H9 (cell line): ENCODE measurements around the gene GPRASP2. TPM values are rescaled to one million over a fixed set of nuclear protein-coding genes. Genes with fewer than 3 reads are reported as not detected.
"Not testable (repeated sequence)": the region's sequence is repeated elsewhere in the genome, so short reads cannot be mapped to it uniquely, and the experiment has no call there.

Source experiments
- DNase-seq: peaks from one replicate; pipeline ENCODE4 v3.0.0-alpha.2; 2017
- H2AFZ ChIP-seq: one replicate; pipeline ENCODE4 v1.6.1; 2013; ENCODE audit warnings: mild to moderate bottlenecking, low read length, control low read depth, moderate library complexity
- H2AK5ac ChIP-seq: 2 replicates; pipeline ENCODE4 v1.6.1; 2013; ENCODE audit warnings: low read length, control low read depth, mixed read lengths; ENCODE audit not compliant: insufficient read length
- H2BK120ac ChIP-seq: one replicate; pipeline ENCODE4 v1.6.1; 2013; ENCODE audit warnings: low read depth, mild to moderate bottlenecking, low read length, control low read depth, inconsistent platforms; ENCODE audit not compliant: poor library complexity, severe bottlenecking
- H2BK12ac ChIP-seq: 2 replicates; pipeline ENCODE4 v1.6.1; 2013; ENCODE audit warnings: low read length, control low read depth, mixed read lengths, low read depth; ENCODE audit not compliant: insufficient read length
- H2BK15ac ChIP-seq: 2 replicates; pipeline ENCODE4 v1.6.1; 2013; ENCODE audit warnings: low read depth, low read length, control low read depth
- H2BK20ac ChIP-seq: one replicate; pipeline ENCODE4 v1.6.1; 2013; ENCODE audit warnings: low read depth, mild to moderate bottlenecking, low read length, control low read depth, inconsistent platforms; ENCODE audit not compliant: poor library complexity, severe bottlenecking
- H2BK5ac ChIP-seq: 2 replicates; pipeline ENCODE4 v1.6.1; 2013; ENCODE audit warnings: low read length, control low read depth, mixed read lengths; ENCODE audit not compliant: insufficient read length
- H3K14ac ChIP-seq: 2 replicates; pipeline ENCODE4 v1.6.1; 2013; ENCODE audit warnings: low read length, control low read depth; ENCODE audit not compliant: insufficient read depth
- H3K18ac ChIP-seq: 2 replicates; pipeline ENCODE4 v1.6.1; 2013; ENCODE audit warnings: low read depth, mild to moderate bottlenecking, mixed read lengths, low read length, control low read depth; ENCODE audit not compliant: insufficient read length
- H3K23ac ChIP-seq: 2 replicates; pipeline ENCODE4 v1.6.1; 2013; ENCODE audit warnings: low read length, control low read depth, mixed read lengths, low read depth; ENCODE audit not compliant: insufficient read length
- H3K23me2 ChIP-seq: 2 replicates; pipeline ENCODE4 v1.6.1; 2013; ENCODE audit warnings: low read depth, mild to moderate bottlenecking, mixed read lengths, low read length, control low read depth; ENCODE audit not compliant: insufficient read length, poor library complexity, severe bottlenecking
- H3K27ac ChIP-seq: 2 replicates; pipeline ENCODE4 v1.5.1; 2013; ENCODE audit warnings: low read length, control low read depth, mixed read lengths, low read depth; ENCODE audit not compliant: insufficient read length
- H3K27me3 ChIP-seq: 2 replicates; pipeline ENCODE4 v1.6.1; 2013; ENCODE audit warnings: low read length, control low read depth, inconsistent platforms; ENCODE audit not compliant: insufficient read depth
- H3K4ac ChIP-seq: 2 replicates; pipeline ENCODE4 v1.6.1; 2013; ENCODE audit warnings: low read depth, mild to moderate bottlenecking, control low read depth, inconsistent platforms, low read length, moderate library complexity
- H3K4me1 ChIP-seq: 2 replicates; pipeline ENCODE4 v1.6.1; 2013; ENCODE audit warnings: low read length, control low read depth, inconsistent platforms; ENCODE audit not compliant: insufficient read depth
- H3K4me2 ChIP-seq: 2 replicates; pipeline ENCODE4 v1.6.1; 2013; ENCODE audit warnings: low read length, control low read depth, mixed read lengths; ENCODE audit not compliant: insufficient read length, insufficient read depth
- H3K56ac ChIP-seq: 2 replicates; pipeline ENCODE4 v1.6.1; 2013; ENCODE audit warnings: low read depth, mild to moderate bottlenecking, mixed read lengths, low read length, control low read depth; ENCODE audit not compliant: insufficient read length
- H3K79me1 ChIP-seq: 2 replicates; pipeline ENCODE4 v1.6.1; 2013; ENCODE audit warnings: low read depth, mild to moderate bottlenecking, moderate library complexity, low read length, control low read depth, inconsistent platforms; ENCODE audit not compliant: insufficient read depth, poor library complexity, severe bottlenecking
- H3K79me2 ChIP-seq: 2 replicates; pipeline ENCODE4 v1.6.1; 2013; ENCODE audit warnings: low read length, control low read depth, inconsistent platforms; ENCODE audit not compliant: insufficient read depth
- H3K9ac ChIP-seq: 2 replicates; pipeline ENCODE4 v1.6.1; 2013; ENCODE audit warnings: low read length, control low read depth, mixed read lengths; ENCODE audit not compliant: insufficient read length; ENCODE audit errors: extremely low read depth
- H3K9me3 ChIP-seq: one replicate; pipeline ENCODE4 v1.6.1; 2013; ENCODE audit warnings: low read depth, low read length, inconsistent platforms; ENCODE audit not compliant: control insufficient read depth
- H3T11ph ChIP-seq: one replicate; pipeline ENCODE4 v1.6.1; 2013; ENCODE audit warnings: mild to moderate bottlenecking, low read length, control low read depth, inconsistent platforms
- H4K20me1 ChIP-seq: one replicate; pipeline ENCODE4 v1.6.1; 2013; ENCODE audit not compliant: control insufficient read depth, insufficient read length, insufficient read depth
- H4K5ac ChIP-seq: 2 replicates; pipeline ENCODE4 v1.6.1; 2013; ENCODE audit warnings: low read depth, mild to moderate bottlenecking, mixed read lengths, low read length, control low read depth; ENCODE audit not compliant: insufficient read length
- H4K8ac ChIP-seq: replicated peaks from 2 replicates; pipeline ENCODE4 v1.6.1; 2013; ENCODE audit warnings: low read length, control low read depth, mixed read lengths, low read depth; ENCODE audit not compliant: insufficient read length
- H4K91ac ChIP-seq: 2 replicates; pipeline ENCODE4 v1.6.1; 2013; ENCODE audit warnings: low read depth, mild to moderate bottlenecking, moderate library complexity, mixed read lengths, low read length, control low read depth; ENCODE audit not compliant: insufficient read length
- H3K27ac Mint-ChIP-seq, 3 experiments: 2 replicates in 2 of 3; 3 replicates in 1 of 3; pipeline ENCODE4 v1.8.0; 2020 to 2021; ENCODE audit warnings: mixed read lengths in 3 of 3, mild to moderate bottlenecking in 1 of 3, moderate library complexity in 1 of 3
- H3K27me3 Mint-ChIP-seq: 2 replicates; pipeline ENCODE4 v1.8.0; 2021; ENCODE audit warnings: low read depth, mild to moderate bottlenecking, moderate library complexity, mixed read lengths
- H3K36me3 Mint-ChIP-seq, 3 experiments: 2 replicates in 2 of 3; 3 replicates in 1 of 3; pipeline ENCODE4 v1.8.0; 2020 to 2021; ENCODE audit warnings: low read depth in 3 of 3, mixed read lengths in 3 of 3; ENCODE audit not compliant: insufficient read depth in 1 of 3
- H3K4me1 Mint-ChIP-seq, 2 experiments: 2 replicates each; pipeline ENCODE4 v1.8.0; 2020; ENCODE audit warnings: mixed read lengths in 2 of 2
- H3K4me3 Mint-ChIP-seq, 2 experiments: 2 replicates in 1 of 2; 3 replicates in 1 of 2; pipeline ENCODE4 v1.8.0; 2020 to 2021; ENCODE audit warnings: mild to moderate bottlenecking in 2 of 2, mixed read lengths in 2 of 2, moderate library complexity in 1 of 2
- H3K9me3 Mint-ChIP-seq, 2 experiments: 2 replicates in 1 of 2; 3 replicates in 1 of 2; pipeline ENCODE4 v1.8.0; 2020; ENCODE audit warnings: mild to moderate bottlenecking in 2 of 2, mixed read lengths in 2 of 2, moderate library complexity in 1 of 2
- WGBS: extraction: QIAGEN DNeasy Blood & Tissue Kit; methylation state at CpG from one replicate; pipeline ENCODE4 v1.1.7; 2013; ENCODE audit warnings: missing lambda C conversion rate, low lambda C conversion rate, mixed read lengths; ENCODE audit not compliant: insufficient read length; ENCODE audit errors: extremely low coverage; 5-methylcytosine and 5-hydroxymethylcytosine counted together
- total RNA-seq: library from RNA; stranded (reverse); gene quantifications from 2 replicates; pipeline ENCODE4 v1.2.1, GENCODE V29; 2021

Gene GPRASP2
- total RNA-seq, 1 experiment from 2014 or later, result 14.2 TPM

GRCh38 chrX:102667034-102667433 is 45.2 kb upstream of the GPRASP2 start:
- not testable (repeated sequence) for H3K18ac ChIP-seq, H3K79me1 ChIP-seq, H3K27me3 ChIP-seq, H3K23me2 ChIP-seq, H4K20me1 ChIP-seq, H3K9ac ChIP-seq, H3K79me2 ChIP-seq, H4K5ac ChIP-seq, H3K4me1 ChIP-seq, H3K27me3 Mint-ChIP-seq, H2BK12ac ChIP-seq, H2BK20ac ChIP-seq, H4K8ac ChIP-seq, H4K91ac ChIP-seq, DNase-seq, H3K4me1 Mint-ChIP-seq, H3K4ac ChIP-seq, H3K56ac ChIP-seq, H3K27ac Mint-ChIP-seq, H2BK5ac ChIP-seq, H3K4me2 ChIP-seq, H2BK15ac ChIP-seq, H2BK120ac ChIP-seq, H2AFZ ChIP-seq, H3K14ac ChIP-seq, H3K27ac ChIP-seq, H3K4me3 Mint-ChIP-seq, H2AK5ac ChIP-seq, H3T11ph ChIP-seq, H3K23ac ChIP-seq
- Mint-ChIP-seq H3K36me3 (peaks cover 16 to 21% (median 20%) of the 10 kb centered on the region in 3 experiments), H3K9me3 (peaks cover 65 to 78% of the 10 kb centered on the region in 2 experiments)
- no CpG with 5 or more reads among the region's 1 CpG for WGBS
- H3K9me3 ChIP-seq, result peaks cover 16% of the 10 kb centered on the region
